HUES6 (cell line): ENCODE measurements around the gene NXNL1.

ENCODE experiments used
- H3K27ac ChIP-seq: 2 replicates; pipeline ENCODE4 v1.7.0; 2013; ENCODE audit warnings: low read depth, mild to moderate bottlenecking, low read length, inconsistent platforms
- H3K27me3 ChIP-seq: 2 replicates; pipeline ENCODE4 v1.6.1; 2013; ENCODE audit warnings: low read length; ENCODE audit not compliant: control insufficient read depth, insufficient read depth
- H3K36me3 ChIP-seq: 2 replicates; pipeline ENCODE4 v1.6.1; 2013; ENCODE audit warnings: low read length; ENCODE audit not compliant: control insufficient read depth, insufficient read depth
- H3K4me1 ChIP-seq: 2 replicates; pipeline ENCODE4 v1.6.1; 2013; ENCODE audit warnings: low read length; ENCODE audit not compliant: control insufficient read depth, insufficient read depth
- H3K4me3 ChIP-seq: 2 replicates; pipeline ENCODE4 v1.5.1; 2013; ENCODE audit warnings: low read depth, low read length
- H3K9ac ChIP-seq: one replicate; pipeline ENCODE4 v1.6.1; 2013; ENCODE audit warnings: mild to moderate bottlenecking, low read length
- H3K9me3 ChIP-seq: 2 replicates; pipeline ENCODE4 v1.6.1; 2013; ENCODE audit warnings: low read depth, low read length; ENCODE audit not compliant: control insufficient read depth, insufficient read depth

NXNL1 gene

GRCh38 chr19:17497149-17497798, 36.5 kb upstream of the NXNL1 start:
- Histone ChIP-seq H3K27me3 (no peaks in the 10 kb centered on the region), H3K9me3 (no peaks in the 10 kb centered on the region), H3K9ac (no peak overlapping the region), H3K27ac (no peak overlapping the region), H3K36me3 (no peaks in the 10 kb centered on the region), H3K4me1 (peaks cover 23% of the 10 kb centered on the region), H3K4me3 (peak overlapping the region; percentile 46)

- H3K4me3 ChIP-seq = no peak overlapping the region
- no peak overlapping the region for H3K27ac ChIP-seq
- no peak overlapping the region for H3K9ac ChIP-seq
- H3K4me1 ChIP-seq = peaks cover 23% of the 10 kb centered on the region
- H3K27me3 ChIP-seq = no peaks in the 10 kb centered on the region
- H3K9me3 ChIP-seq = no peaks in the 10 kb centered on the region
- H3K36me3 ChIP-seq = no peaks in the 10 kb centered on the region
Measured at GRCh38 chr19:17496337-17496997, 35.7 kb upstream of the NXNL1 start.

GRCh38 chr19:17495639-17496296, 35.0 kb upstream of the NXNL1 start:
- Histone ChIP-seq H3K4me1 (peaks cover 23% of the 10 kb centered on the region), H3K4me3 (no peak overlapping the region), H3K36me3 (no peaks in the 10 kb centered on the region), H3K27me3 (no peaks in the 10 kb centered on the region), H3K9me3 (no peaks in the 10 kb centered on the region), H3K9ac (no peak overlapping the region), H3K27ac (no peak overlapping the region)

GRCh38 chr19:17491287-17491686, 30.6 kb upstream of the NXNL1 start:
- Histone ChIP-seq H3K36me3 (no peaks in the 10 kb centered on the region), H3K4me3 (no peak overlapping the region), H3K27me3 (no peaks in the 10 kb centered on the region), H3K9ac (no peak overlapping the region), H3K9me3 (no peaks in the 10 kb centered on the region), H3K4me1 (peaks cover 17% of the 10 kb centered on the region), H3K27ac (no peak overlapping the region)

GRCh38 chr19:17490411-17490810, 29.7 kb upstream of the NXNL1 start:
- Histone ChIP-seq H3K27ac (no peak overlapping the region), H3K4me1 (peaks cover 17% of the 10 kb centered on the region), H3K27me3 (no peaks in the 10 kb centered on the region), H3K4me3 (no peak overlapping the region), H3K9ac (no peak overlapping the region), H3K36me3 (no peaks in the 10 kb centered on the region), H3K9me3 (no peaks in the 10 kb centered on the region)

- H3K9me3 ChIP-seq = no peaks in the 10 kb centered on the region
- H3K27ac ChIP-seq = no peak overlapping the region
- H3K4me3 ChIP-seq = peak overlapping the region; percentile 37
- no peaks in the 10 kb centered on the region for H3K27me3 ChIP-seq
- no peaks in the 10 kb centered on the region for H3K36me3 ChIP-seq
- no peak overlapping the region for H3K9ac ChIP-seq
- H3K4me1 ChIP-seq = peaks cover 17% of the 10 kb centered on the region
Measured at GRCh38 chr19:17489392-17490030, 28.8 kb upstream of the NXNL1 start.

GRCh38 chr19:17488593-17489391, 28.1 kb upstream of the NXNL1 start:
- H3K27ac ChIP-seq = no peak overlapping the region
- H3K9me3 ChIP-seq = no peaks in the 10 kb centered on the region
- no peaks in the 10 kb centered on the region for H3K36me3 ChIP-seq
- no peak overlapping the region for H3K9ac ChIP-seq
- H3K4me3 ChIP-seq = peak overlapping the region; percentile 71
- no peaks in the 10 kb centered on the region for H3K27me3 ChIP-seq
- H3K4me1 ChIP-seq = peaks cover 17% of the 10 kb centered on the region

GRCh38 chr19:17487284-17488121, 26.8 kb upstream of the NXNL1 start:
- Histone ChIP-seq H3K9me3 (no peaks in the 10 kb centered on the region), H3K4me3 (no peak overlapping the region), H3K27me3 (no peaks in the 10 kb centered on the region), H3K4me1 (peaks cover 17% of the 10 kb centered on the region), H3K36me3 (no peaks in the 10 kb centered on the region), H3K9ac (no peak overlapping the region), H3K27ac (no peak overlapping the region)

GRCh38 chr19:17486545-17487240, 26.0 kb upstream of the NXNL1 start:
- Histone ChIP-seq H3K27ac (no peak overlapping the region), H3K4me3 (no peak overlapping the region), H3K27me3 (no peaks in the 10 kb centered on the region), H3K9ac (no peak overlapping the region), H3K9me3 (no peaks in the 10 kb centered on the region), H3K36me3 (no peaks in the 10 kb centered on the region), H3K4me1 (peaks cover 20% of the 10 kb centered on the region)
